K562 (cell line): ENCODE data around the gene HYOU1. TPM values are rescaled to one million over a fixed set of nuclear protein-coding genes. Genes with fewer than 3 reads are reported as not detected.
A peak's percentile ranks its signal among the peaks of the same experiment; 100 is the strongest.

ENCODE experiments used
- ATAC-seq: fragments of 200-7000 bp; cut with Tn5 transposase; 3 replicates; pipeline ENCODE4 v1.9.1; 2020; ENCODE audit warnings: moderate library complexity
- BruUV-seq: library from RNA; stranded (reverse); fragments of 400-500 nt; replicated peaks from 2 replicates; lab custom pipeline; 2021; lab: Mats Ljungman, UMichigan
- CTCF ChIA-PET: fragments of 300-600 bp; formaldehyde crosslinking; extraction: SDS; loops from one replicate; lab custom pipeline; 2021; ENCODE audit warnings: low intra/inter-chr PET ratio; lab: Yijun Ruan, JAX
- POLR2A ChIA-PET: fragments of 300-600, 350-650 bp; sonication (Branson Sonifier 250); formaldehyde crosslinking; extraction: SDS; loops from one replicate; lab custom pipeline; 2021; ENCODE audit warnings: antibody characterized with exemption, inconsistent platforms; lab: Yijun Ruan, JAX
- DNase-seq, 4 experiments: peaks; one replicate each; pipeline versions ENCODE4 v3.0.0 to v3.0.0-alpha.2; 2011 to 2018; ENCODE audit warnings: low spot score in 3 of 4, mixed read lengths in 3 of 4; ENCODE audit errors: extremely low read depth in 1 of 4
- FAIRE-seq: peaks from 2 replicates; lab custom pipeline; 2011; peaks lifted over from hg19 to GRCh38; lab: Jason Lieb, UNC
- H2AFZ ChIP-seq: 2 replicates; pipeline ENCODE4 v1.6.0; 2011; ENCODE audit warnings: low read depth, low read length, control low read depth, inconsistent platforms
- H3K27ac ChIP-seq: fragments of 200-600 bp; 3 replicates; pipeline ENCODE4 v1.8.0; 2011; ENCODE audit warnings: low read depth, mild to moderate bottlenecking, control low read depth, inconsistent platforms, low read length, moderate library complexity, mixed read lengths; ENCODE audit errors: extremely low read depth
- H3K27me3 ChIP-seq, 2 experiments: fragments of 300-600 bp in 1 of 2; 2 replicates in 1 of 2; 3 replicates in 1 of 2; pipeline versions ENCODE4 v1.6.0 to v1.8.0; 2011; ENCODE audit warnings: inconsistent platforms in 2 of 2, low read length in 2 of 2, mild to moderate bottlenecking in 1 of 2, mixed read lengths in 1 of 2, moderate library complexity in 1 of 2; ENCODE audit not compliant: control insufficient read depth in 2 of 2, insufficient read depth in 2 of 2
- H3K36me3 ChIP-seq: fragments of 300-600 bp; 3 replicates; pipeline ENCODE4 v1.8.0; 2011; ENCODE audit warnings: mild to moderate bottlenecking, low read length, inconsistent platforms; ENCODE audit not compliant: control insufficient read depth, insufficient read depth
- H3K4me1 ChIP-seq, 2 experiments: fragments of 200-600 bp in 1 of 2; replicated peaks in 1 of 2; 2 replicates in 1 of 2; 3 replicates in 1 of 2; pipeline versions ENCODE4 v1.5.1 to v1.8.0; 2011; ENCODE audit warnings: inconsistent platforms in 2 of 2, low read length in 2 of 2, mild to moderate bottlenecking in 1 of 2, mixed read lengths in 1 of 2, moderate library complexity in 1 of 2; ENCODE audit not compliant: control insufficient read depth in 2 of 2, insufficient read depth in 2 of 2
- H3K4me2 ChIP-seq: 2 replicates; pipeline ENCODE4 v1.6.1; 2011; ENCODE audit warnings: low read length, control low read depth, inconsistent platforms, mixed read lengths; ENCODE audit not compliant: insufficient read depth
- H3K4me3 ChIP-seq: fragments of 200-600 bp; sonication (generic), shearing (Covaris generic); 2 replicates; pipeline ENCODE4 v1.5.1; 2016; ENCODE audit warnings: control low read depth, inconsistent platforms
- H3K79me2 ChIP-seq: fragments of 200-600 bp; 3 replicates; pipeline ENCODE4 v1.8.0; 2011; ENCODE audit warnings: low read length, inconsistent platforms; ENCODE audit not compliant: control insufficient read depth, insufficient read depth
- H3K9ac ChIP-seq, 2 experiments: 2 replicates each; pipeline versions ENCODE4 v1.6.0 to v1.6.1; 2011; ENCODE audit warnings: low read depth in 2 of 2, low read length in 2 of 2, control low read depth in 1 of 2, inconsistent platforms in 1 of 2, mild to moderate bottlenecking in 1 of 2, mixed read lengths in 1 of 2; ENCODE audit not compliant: insufficient read depth in 1 of 2
- H3K9me1 ChIP-seq: one replicate; pipeline ENCODE4 v1.6.0; 2011; ENCODE audit warnings: inconsistent platforms, mild to moderate bottlenecking, low read length, moderate library complexity; ENCODE audit not compliant: control insufficient read depth, insufficient read depth
- H3K9me3 ChIP-seq: replicated peaks from 2 replicates; pipeline ENCODE4 v1.5.1; 2011; ENCODE audit warnings: low read depth, low read length, inconsistent platforms; ENCODE audit not compliant: control insufficient read depth, insufficient read depth
- H4K20me1 ChIP-seq: replicated peaks from 2 replicates; pipeline ENCODE4 v1.6.1; 2011; ENCODE audit warnings: low read length, inconsistent platforms, mixed read lengths; ENCODE audit not compliant: control insufficient read depth, insufficient read depth
- NFATC3 ChIP-seq: fragments of 450-650 bp; IDR thresholded peaks from 2 replicates; pipeline ENCODE4 v1.6.1; 2017; ENCODE audit warnings: mild to moderate bottlenecking
- POLR2G ChIP-seq: fragments of 200-400 bp; formaldehyde crosslinking; IDR thresholded peaks from 2 replicates; pipeline ENCODE4 v1.6.1; 2017; ENCODE audit warnings: low read depth, mild to moderate bottlenecking, antibody characterized with exemption, low read length, moderate library complexity
- U2AF2 ChIP-seq: fragments of 200-400 bp; formaldehyde crosslinking; optimal IDR thresholded peaks from 2 replicates; pipeline ENCODE3; 2017; ENCODE audit warnings: low read depth, mild to moderate bottlenecking, low read length
- ZFX ChIP-seq: sonication (generic); formaldehyde crosslinking; IDR thresholded peaks from 2 replicates; pipeline ENCODE4 v1.8.0; 2022; ENCODE audit warnings: mild to moderate bottlenecking, missing genetic modification reagents, moderate library complexity
- WGBS: fragments of 100-300 bp; shearing (Covaris generic); methylation state at CpG from one replicate; pipeline ENCODE4 v1.1.6; 2016; ENCODE audit warnings: low coverage, mixed read lengths; ENCODE audit not compliant: insufficient coverage; ENCODE audit errors: missing lambda C conversion rate; 5-methylcytosine and 5-hydroxymethylcytosine counted together
- in situ Hi-C: fragments of 300-500 bp; cut with MboI; formaldehyde crosslinking; loops from 4 replicates; pipeline ENCODE4 v1.15.0; 2018; ENCODE audit warnings: inconsistent platforms, mixed read lengths
- intact Hi-C: fragments of 100-400 bp; cut with micrococcal nuclease; formaldehyde crosslinking; loops from 2 replicates; pipeline ENCODE4 v1.14.2; 2022
- polyA plus RNA-seq, 8 experiments: library from polyadenylated mRNA; depleted of rRNA in 4 of 8; stranded (reverse) in 5 of 8; unstranded in 3 of 8; fragments of >200 nt; fragmentation: Nextera tagmentation in 2 of 8; fragmentation: Illumina TruSeq in 1 of 8; extraction: Ambion mirVana in 2 of 8; extraction: Trizol in 1 of 8; gene quantifications; 2 replicates each; pipeline versions ENCODE4 v1.2.1 to v1.2.3, GENCODE V29; 2011 to 2014; ENCODE audit warnings: inconsistent platforms in 1 of 8, missing spikeins in 1 of 8
- total RNA-seq, 7 experiments: library from RNA; depleted of rRNA in 6 of 7; stranded (reverse); fragments of >200 nt in 6 of 7; fragmentation: Illumina TruSeq in 2 of 7; extraction: Trizol in 2 of 7; gene quantifications; 2 replicates each; pipeline versions ENCODE4 v1.2.1 to v1.2.3, GENCODE V29; 2011 to 2021; ENCODE audit warnings: low replicate concordance in 1 of 7

The HYOU1 gene
- total and polyA plus RNA-seq, 9 of the 15 experiments (the other 6 are each of a cell fraction or from before 2014, with no cell fraction given), result 19.5 to 197 (median 128) TPM

DNA sequence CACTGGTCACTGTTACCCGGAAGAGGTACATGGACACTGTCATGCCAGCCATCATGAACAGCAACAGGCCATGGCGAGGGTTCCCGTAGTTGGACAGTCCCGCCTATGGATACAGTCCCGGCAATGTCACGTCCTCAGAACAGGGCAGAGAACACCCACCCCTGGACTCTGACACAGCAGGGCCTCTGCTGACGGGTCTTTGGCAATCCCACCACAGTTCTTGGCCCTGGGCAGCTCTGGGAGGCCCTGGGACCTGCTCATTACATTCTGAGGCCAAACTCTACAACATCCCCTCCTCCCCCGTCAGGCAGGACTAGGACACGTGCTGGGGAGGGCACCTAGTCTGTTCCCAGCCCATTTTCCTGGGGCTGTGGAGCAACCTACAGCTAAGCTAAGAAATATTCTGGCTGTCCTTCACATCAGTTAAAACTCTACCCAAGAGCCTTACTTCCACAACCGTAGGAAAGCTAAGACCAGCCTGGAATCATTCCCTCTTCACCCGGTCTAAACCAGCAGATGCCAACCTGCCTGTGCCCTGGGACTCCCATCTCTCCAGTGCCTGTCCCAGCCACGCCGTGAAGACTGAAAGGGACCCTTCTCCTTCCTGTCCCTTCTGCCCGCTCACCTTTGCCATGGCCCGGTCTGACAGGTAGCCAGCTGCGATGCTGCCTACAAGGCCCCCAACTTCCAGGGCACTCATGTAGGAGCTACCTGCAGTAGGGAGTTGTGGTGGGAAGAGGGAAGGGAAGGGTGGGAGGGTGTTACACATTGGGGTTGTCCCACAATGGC lies 30.8 kb downstream of the HYOU1 start:
- Histone ChIP-seq H3K79me2 (peaks cover 58% of the 10 kb centered on the region), H3K9me1 (no peaks in the 10 kb centered on the region), H3K9me3 (no peaks in the 10 kb centered on the region), H3K4me2 (no peak overlapping the region), H3K36me3 (peaks cover 79% of the 10 kb centered on the region), H3K9ac (peak overlapping the region in 1 of 2 experiments; percentile 75; a peak in 1 of 4 replicates), H3K27ac (no peak overlapping the region), H3K4me3 (no peak overlapping the region), H3K4me1 (peaks cover 50 to 55% of the 10 kb centered on the region in 2 experiments), H4K20me1 (peaks cover 22% of the 10 kb centered on the region), H3K27me3 (no peaks in the 10 kb centered on the region), H2AFZ (no peak overlapping the region)
- FAIRE-seq, result no peak
- in situ Hi-C loops, result no loop called here
- peak in 2 of 4 experiments; percentile 4 to 6 for DNase-seq
- ATAC-seq, result no peak
- POLR2A ChIA-PET, result interaction anchor here (0.6 to 5.2 kb wide), 5 partner anchors 12 to 283 kb away, joined by 3 to 33 read pairs (median 8); partner anchors contain the start of gene HYOU1
- no TSS peak for BruUV-seq
- intact Hi-C loops, result no loop called here
- CTCF ChIA-PET, result no interaction called here
- 92% methylated on average over 16 of the region's 16 CpGs for WGBS
- TF ChIP-seq ZFX (CRISPR knock-in tag) (no peak), U2AF2 (no peak), POLR2G (0 out of 2 replicates have a peak, but pooled peaks have one; percentile 23), NFATC3 (no peak)
- TF ChIP-seq, all 486 proteins: peak for 1
